HFFc6 (cell line): ENCODE data around the gene DLD. TPM values are rescaled to one million over a fixed set of nuclear protein-coding genes. Genes with fewer than 3 reads are reported as not detected.
A peak's percentile ranks its signal among the peaks of the same experiment; 100 is the strongest.

Experiments
- DNase-seq: peaks from one replicate; pipeline ENCODE4 v3.0.0-alpha.2; 2018
- H3K27ac Mint-ChIP-seq: 2 replicates; pipeline ENCODE4 v1.8.0; 2020; ENCODE audit warnings: mild to moderate bottlenecking, mixed read lengths
- H3K27me3 Mint-ChIP-seq: 2 replicates; pipeline ENCODE4 v1.8.0; 2021; ENCODE audit warnings: mild to moderate bottlenecking, moderate library complexity, mixed read lengths; ENCODE audit not compliant: insufficient read depth
- H3K36me3 Mint-ChIP-seq: 2 replicates; pipeline ENCODE4 v1.8.0; 2021; ENCODE audit warnings: low read depth, mixed read lengths
- H3K4me1 Mint-ChIP-seq: 2 replicates; pipeline ENCODE4 v1.8.0; 2020; ENCODE audit warnings: low read depth, mixed read lengths
- H3K4me3 Mint-ChIP-seq: 2 replicates; pipeline ENCODE4 v1.8.0; 2020; ENCODE audit warnings: mild to moderate bottlenecking, moderate library complexity, mixed read lengths
- H3K9me3 Mint-ChIP-seq: 2 replicates; pipeline ENCODE4 v1.8.0; 2020; ENCODE audit warnings: mild to moderate bottlenecking, mixed read lengths
- total RNA-seq, 6 experiments: library from RNA; stranded (reverse); fragmentation: NEBNext Ultra II Directional; extraction: Animal tissue kit (Norgen Biotek cat#: 25700); gene quantifications; 2 replicates in 1 of 6; 3 replicates in 5 of 6; pipeline ENCODE4 v1.2.3, GENCODE V29; 2021
- TF ChIP-seq, protein P1 (sequence below): fragments of 200-600 bp; sonication (generic); IDR thresholded peaks from 2 replicates; pipeline ENCODE4 v1.5.0; 2021; ENCODE audit warnings: antibody characterized with exemption, mild to moderate bottlenecking

Gene DLD
- total RNA-seq, 6 experiments from 2014 or later: 76.8 to 87.4 (median 82.5) TPM

DNA sequence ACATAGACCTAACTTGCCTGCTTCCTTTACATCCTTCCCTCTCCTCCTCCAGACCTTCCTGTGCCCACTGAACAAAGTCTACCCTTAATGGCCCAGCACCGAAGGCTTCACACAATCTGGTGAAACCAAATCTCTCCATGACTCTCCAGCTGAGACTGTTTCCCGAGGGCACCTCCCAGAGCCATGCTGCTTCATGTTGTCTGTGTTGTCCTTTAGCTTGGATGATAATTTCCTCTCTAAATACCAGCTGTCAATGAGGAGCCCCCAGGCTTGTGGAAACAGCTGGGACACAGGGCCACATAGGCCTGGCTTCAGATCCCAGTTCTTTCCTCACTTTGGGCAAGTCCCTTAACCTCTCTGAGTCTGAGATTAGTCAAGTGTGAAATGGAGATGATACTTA, 54.3 kb downstream of the DLD start:
- TF ChIP-seq, protein P1, sequence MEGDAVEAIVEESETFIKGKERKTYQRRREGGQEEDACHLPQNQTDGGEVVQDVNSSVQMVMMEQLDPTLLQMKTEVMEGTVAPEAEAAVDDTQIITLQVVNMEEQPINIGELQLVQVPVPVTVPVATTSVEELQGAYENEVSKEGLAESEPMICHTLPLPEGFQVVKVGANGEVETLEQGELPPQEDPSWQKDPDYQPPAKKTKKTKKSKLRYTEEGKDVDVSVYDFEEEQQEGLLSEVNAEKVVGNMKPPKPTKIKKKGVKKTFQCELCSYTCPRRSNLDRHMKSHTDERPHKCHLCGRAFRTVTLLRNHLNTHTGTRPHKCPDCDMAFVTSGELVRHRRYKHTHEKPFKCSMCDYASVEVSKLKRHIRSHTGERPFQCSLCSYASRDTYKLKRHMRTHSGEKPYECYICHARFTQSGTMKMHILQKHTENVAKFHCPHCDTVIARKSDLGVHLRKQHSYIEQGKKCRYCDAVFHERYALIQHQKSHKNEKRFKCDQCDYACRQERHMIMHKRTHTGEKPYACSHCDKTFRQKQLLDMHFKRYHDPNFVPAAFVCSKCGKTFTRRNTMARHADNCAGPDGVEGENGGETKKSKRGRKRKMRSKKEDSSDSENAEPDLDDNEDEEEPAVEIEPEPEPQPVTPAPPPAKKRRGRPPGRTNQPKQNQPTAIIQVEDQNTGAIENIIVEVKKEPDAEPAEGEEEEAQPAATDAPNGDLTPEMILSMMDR: no peak
- peak overlapping the region; percentile 26; the same call in 1 of the 2 replicates for H3K27ac Mint-ChIP-seq
- H3K27me3 Mint-ChIP-seq: peaks cover 15% of the 10 kb centered on the region
- peaks cover 71% of the 10 kb centered on the region for H3K4me1 Mint-ChIP-seq
- no peaks in the 10 kb centered on the region for H3K9me3 Mint-ChIP-seq
- DNase-seq: no peak
- peaks cover 73% of the 10 kb centered on the region for H3K36me3 Mint-ChIP-seq
- H3K4me3 Mint-ChIP-seq: no peak overlapping the region

DNA sequence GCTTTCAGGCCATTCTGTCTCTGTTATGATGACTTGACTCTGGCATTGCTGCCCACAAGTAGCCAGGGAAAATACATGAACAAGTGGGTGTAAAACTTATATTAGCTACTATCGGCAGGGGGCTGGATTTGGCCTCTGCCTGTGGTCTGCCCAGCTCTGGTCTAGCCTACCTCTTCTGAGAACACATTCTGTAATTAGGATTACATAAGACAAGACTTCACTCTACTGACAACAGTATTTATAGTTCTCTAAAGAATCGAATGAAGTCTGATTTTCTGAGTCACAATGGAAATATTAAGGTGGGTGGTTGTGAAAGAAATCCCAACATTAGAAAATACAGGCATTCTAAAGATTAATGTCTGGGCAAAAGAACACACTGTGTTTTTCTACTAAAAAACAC, 55.5 kb downstream of the DLD start:
- peaks cover 15% of the 10 kb centered on the region for H3K27me3 Mint-ChIP-seq
- DNase-seq: peak; percentile 19
- H3K9me3 Mint-ChIP-seq: no peaks in the 10 kb centered on the region
- TF ChIP-seq, protein P1: no peak
- peaks cover 73% of the 10 kb centered on the region for H3K4me1 Mint-ChIP-seq
- H3K4me3 Mint-ChIP-seq: peak overlapping the region; percentile 45
- peak overlapping the region; percentile 69 for H3K27ac Mint-ChIP-seq
- peaks cover 75% of the 10 kb centered on the region for H3K36me3 Mint-ChIP-seq

DNA sequence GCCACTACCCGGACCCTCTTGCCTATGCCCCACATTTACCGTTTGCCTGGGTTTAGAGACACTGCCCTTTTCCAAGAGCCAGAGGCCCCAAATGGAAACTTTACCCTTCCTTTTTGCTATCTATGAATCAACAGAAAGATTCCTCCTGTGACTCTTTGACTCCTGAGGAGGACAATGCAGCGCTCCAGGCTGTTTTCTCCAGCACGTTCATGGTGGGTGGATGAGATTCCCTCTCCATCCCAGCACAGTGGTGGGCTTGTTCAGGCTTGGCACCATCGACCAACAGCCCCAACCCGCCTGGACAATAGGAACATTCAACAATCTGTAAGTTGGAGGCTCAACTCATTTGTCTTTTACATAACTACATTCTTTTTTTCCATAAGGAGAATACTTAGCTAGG, 55.9 kb downstream of the DLD start:
- DNase-seq: no peak
- TF ChIP-seq, protein P1: no peak
- H3K4me3 Mint-ChIP-seq: peak overlapping the region; percentile 45
- peak overlapping the region; percentile 69 for H3K27ac Mint-ChIP-seq
- H3K36me3 Mint-ChIP-seq: peaks cover 79% of the 10 kb centered on the region
- peaks cover 77% of the 10 kb centered on the region for H3K4me1 Mint-ChIP-seq
- no peaks in the 10 kb centered on the region for H3K9me3 Mint-ChIP-seq
- H3K27me3 Mint-ChIP-seq: peaks cover 14% of the 10 kb centered on the region

DNA sequence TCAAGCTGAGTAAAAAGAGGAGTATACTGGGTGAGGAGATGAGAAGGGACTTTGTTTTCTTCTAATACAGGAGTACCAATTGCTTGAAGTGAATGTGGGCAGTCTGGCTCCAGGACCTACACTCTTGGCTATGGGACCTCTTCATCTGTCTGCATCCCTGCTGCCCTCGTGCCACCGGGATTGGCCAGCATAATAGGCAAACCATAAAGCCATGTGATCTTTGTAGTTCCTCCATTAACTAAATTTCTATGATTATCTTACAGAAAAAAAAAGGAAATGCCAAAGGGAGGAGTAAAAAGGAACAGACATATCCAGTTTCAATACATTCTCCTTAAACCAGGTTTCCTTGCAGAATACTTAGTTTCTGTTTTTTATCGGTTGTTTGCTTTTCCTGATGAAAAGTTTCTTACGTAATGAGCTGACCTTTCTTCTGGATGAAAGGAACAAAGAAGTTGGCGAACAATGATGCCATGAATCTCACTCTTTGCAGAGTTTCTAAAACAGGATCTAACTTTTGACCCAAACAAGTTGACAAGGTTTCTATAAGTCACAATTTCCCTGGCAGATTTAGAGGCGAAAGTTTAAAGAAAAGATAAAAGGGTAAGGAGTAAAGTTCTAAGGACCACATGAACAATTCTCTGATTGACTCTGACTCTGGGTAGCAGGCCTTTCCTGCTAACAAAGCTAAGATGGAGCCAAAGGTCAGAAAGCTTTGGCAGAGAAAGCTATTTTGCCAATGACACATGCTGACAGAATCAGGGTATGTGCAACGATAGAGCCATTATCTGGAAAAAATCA, 57.9 kb downstream of the DLD start:
- peaks cover 82% of the 10 kb centered on the region for H3K36me3 Mint-ChIP-seq
- DNase-seq: peak; percentile 96
- peak overlapping the region; percentile 35 for H3K4me3 Mint-ChIP-seq
- H3K4me1 Mint-ChIP-seq: peaks cover 88% of the 10 kb centered on the region
- peak overlapping the region; percentile 86 for H3K27ac Mint-ChIP-seq
- H3K27me3 Mint-ChIP-seq: peaks cover 9% of the 10 kb centered on the region
- TF ChIP-seq, protein P1: no peak
- no peaks in the 10 kb centered on the region for H3K9me3 Mint-ChIP-seq

DNA sequence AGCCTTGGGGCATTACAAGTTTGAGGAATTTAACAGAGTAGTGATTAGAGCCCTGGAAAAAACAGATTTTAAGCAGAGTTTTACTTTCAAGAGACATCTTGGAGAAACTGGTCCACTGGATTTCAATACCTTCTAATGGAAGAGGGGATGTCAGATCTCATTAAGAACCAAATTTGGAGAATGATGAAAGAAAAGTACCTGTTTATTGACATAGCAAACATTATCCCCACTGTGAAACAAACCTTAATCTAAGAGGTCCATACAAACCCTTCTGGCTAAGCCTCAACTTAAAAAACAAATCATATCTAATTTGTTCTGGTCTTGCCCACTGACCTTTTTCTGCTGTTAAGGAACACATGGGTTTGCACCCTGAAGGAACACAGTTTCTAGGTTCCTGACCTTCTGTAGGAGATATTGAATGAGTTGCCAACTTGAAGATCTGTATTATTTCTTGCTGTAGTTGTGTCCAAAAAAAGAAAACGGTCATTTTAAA, 58.5 kb downstream of the DLD start:
- Mint-ChIP-seq H3K27ac (peak overlapping the region; percentile 86), H3K4me1 (peaks cover 90% of the 10 kb centered on the region), H3K27me3 (peaks cover 9% of the 10 kb centered on the region), H3K4me3 (peak overlapping the region; percentile 35), H3K9me3 (no peaks in the 10 kb centered on the region), H3K36me3 (peaks cover 78% of the 10 kb centered on the region)
- no peak for DNase-seq
- TF ChIP-seq, protein P1: no peak
